Stimulated activated CD4-positive, alpha-beta T cell treated with anti-CD3 and anti-CD28 coated beads, Interleukin-4, amount 100 ng/mL, for 24 hours (primary cell): Measurements from ENCODE around the gene FBXO3.
"Not testable (repeated sequence)": the region's sequence is repeated elsewhere in the genome, so short reads cannot be mapped to it uniquely, and the experiment has no call there.

Experiments
- DNase-seq: peaks from one replicate; pipeline ENCODE4 v3.0.0-alpha.2; 2020

Gene FBXO3

GRCh38 chr11:33724644-33725035, 49.7 kb downstream of the FBXO3 start:
- DNase-seq, result no peak

GRCh38 chr11:33723238-33723881, 51.0 kb downstream of the FBXO3 start:
- DNase-seq, result no peak

GRCh38 chr11:33722590-33723234, 51.6 kb downstream of the FBXO3 start:
- DNase-seq, result peak; percentile 60

GRCh38 chr11:33721984-33722383, 52.3 kb downstream of the FBXO3 start:
- no peak for DNase-seq

- DNase-seq, result no peak
These were observed 52.9 kb downstream of the FBXO3 start for GRCh38 chr11:33721426-33721825.

GRCh38 chr11:33719587-33719986, 54.7 kb downstream of the FBXO3 start:
- DNase-seq, result no peak

GRCh38 chr11:33718440-33718839, 55.9 kb downstream of the FBXO3 start:
- DNase-seq, result no peak

- peak; percentile 20 for DNase-seq
These were observed 58.1 kb downstream of the FBXO3 start for GRCh38 chr11:33716243-33716642.

- no peak for DNase-seq
These were observed 60.4 kb downstream of the FBXO3 start for GRCh38 chr11:33713856-33714398.

- DNase-seq, result no peak
These were observed 61.0 kb downstream of the FBXO3 start for GRCh38 chr11:33713151-33713855.

- DNase-seq, result no peak
These were observed 61.9 kb downstream of the FBXO3 start for GRCh38 chr11:33712436-33712835.

- DNase-seq, result no peak
These were observed 64.9 kb downstream of the FBXO3 start for GRCh38 chr11:33709466-33709865.

- no peak for DNase-seq
These were observed 65.3 kb downstream of the FBXO3 start for GRCh38 chr11:33708985-33709384.

- DNase-seq, result not testable (repeated sequence)
These were observed 66.5 kb downstream of the FBXO3 start for GRCh38 chr11:33707831-33708230.

GRCh38 chr11:33706966-33707365, 67.4 kb downstream of the FBXO3 start:
- no peak for DNase-seq

- DNase-seq, result no peak
These were observed 67.8 kb downstream of the FBXO3 start for GRCh38 chr11:33706546-33706945.

- DNase-seq, result no peak
These were observed 69.9 kb downstream of the FBXO3 start for GRCh38 chr11:33704240-33705002.

GRCh38 chr11:33703788-33704187, 70.5 kb downstream of the FBXO3 start:
- DNase-seq, result no peak

- no peak for DNase-seq
These were observed 71.1 kb downstream of the FBXO3 start for GRCh38 chr11:33703234-33703633.

GRCh38 chr11:33701302-33702230, 72.8 kb downstream of the FBXO3 start:
- DNase-seq, result no peak

GRCh38 chr11:33700502-33701271, 73.6 kb downstream of the FBXO3 start, which contains the start of gene C11orf91:
Gene C11orf91 (minus strand): TSS chr11:33700826. CDS start chr11:33700740, 86 bp downstream.
- peak; percentile 93 for DNase-seq
